ENCODE results near the gene ZNF79. TPM values are rescaled to one million over a fixed set of nuclear protein-coding genes. Genes with fewer than 3 reads are reported as not detected.

The ZNF79 gene
- total and polyA plus RNA-seq, 2 of the 8 experiments (the other 6 are each of a cell fraction or from before 2014, with no cell fraction given), result 2.4 to 7.4 TPM

GRCh38 chr9:127446713-127447415 lies 22.7 kb downstream of the ZNF79 start:
- DNase-seq (ENCODE audit: low read depth in 1 of 2, low spot score in 2 of 2), result no peak
- Histone ChIP-seq H3K27ac (ENCODE audit: low read depth, low read length) (no peak overlapping the region), H2BK20ac (ENCODE audit: low read length) (no peak overlapping the region), H3K23ac (ENCODE audit: insufficient read length) (no peak overlapping the region), H3K79me1 (ENCODE audit: low read depth, low read length) (peaks cover 7% of the 10 kb centered on the region; the same call in 1 of the 2 replicates), H2BK12ac (ENCODE audit: low read depth, low read length) (no peak overlapping the region), H3K79me2 (ENCODE audit: control insufficient read depth in 1 of 2, insufficient read depth in 2 of 2, low read length in 2 of 2) (peaks cover 17 to 33% of the 10 kb centered on the region in 2 experiments), H3K4me3 (ENCODE audit: extremely low read depth in 1 of 4, insufficient read depth in 2 of 4, low read depth in 3 of 4, low read length in 4 of 4) (no peak overlapping the region), H4K91ac (replicated peaks; ENCODE audit: insufficient read length, low read length) (no peak overlapping the region), H2AK5ac (ENCODE audit: low read depth, low read length) (no peak overlapping the region), H3K4me2 (ENCODE audit: insufficient read depth in 1 of 2, low read depth in 2 of 2, low read length in 2 of 2) (no peak overlapping the region), H2BK120ac (replicated peaks; ENCODE audit: low read depth, low read length) (no peak overlapping the region), H3K36me3 (ENCODE audit: control insufficient read depth in 2 of 4, insufficient read depth in 4 of 4, low read length in 3 of 4) (peaks cover 35 to 73% (median 58%) of the 10 kb centered on the region in 4 experiments), H4K5ac (ENCODE audit: insufficient read length, low read depth, low read length) (no peak overlapping the region), H3K56ac (replicated peaks; ENCODE audit: insufficient read length, low read depth, low read length) (no peak overlapping the region), H3K23me2 (ENCODE audit: low read depth, low read length) (peaks cover 14% of the 10 kb centered on the region), H4K20me1 (replicated peaks in 1 of 2; ENCODE audit: control insufficient read depth in 1 of 2, insufficient read depth in 2 of 2, low read length in 2 of 2) (peaks cover 20 to 29% of the 10 kb centered on the region in 2 experiments), H3K14ac (ENCODE audit: insufficient read length) (no peak overlapping the region), H3K4me1 (replicated peaks in 1 of 4; ENCODE audit: control insufficient read depth in 3 of 4, insufficient read depth in 4 of 4, low read length in 3 of 4) (peaks cover 0 to 4% (median under 1%) of the 10 kb centered on the region in 4 experiments; a peak in 2 of 7 replicates), H3K4ac (replicated peaks; ENCODE audit: insufficient read length, low read depth, low read length) (no peak overlapping the region), H4K8ac (ENCODE audit: extremely low read depth, insufficient read depth, low read length) (no peak overlapping the region), H3K18ac (ENCODE audit: extremely low read depth, low read length) (no peak overlapping the region), H3K9ac (replicated peaks in 1 of 4; ENCODE audit: extremely low read depth in 1 of 4, low read depth in 3 of 4, low read length in 3 of 4) (no peak overlapping the region), H2BK5ac (ENCODE audit: low read depth, low read length) (no peak overlapping the region), H3K9me3 (ENCODE audit: insufficient read depth in 2 of 2, low read depth in 1 of 2, low read length in 1 of 2) (0 out of 4 replicates have a peak, but pooled peaks cover 0 to 5% of the 10 kb centered on the region in 2 experiments), H2BK15ac (ENCODE audit: low read length) (no peak overlapping the region), H2AFZ (ENCODE audit: low read length) (no peak overlapping the region), H3K27me3 (replicated peaks in 1 of 4; ENCODE audit: control insufficient read depth in 3 of 4, extremely low read depth in 1 of 4, insufficient read depth in 3 of 4, low read length in 3 of 4) (no peaks in the 10 kb centered on the region)
- FAIRE-seq, result no peak
- CTCF ChIA-PET (ENCODE audit: partially characterized antibody), result interaction anchor here (0.9 to 1.3 kb wide), 2 partner anchors 8 to 27 kb away, joined by 3 read pairs; no protein-coding TSS in a partner anchor
- WGBS, 2 experiments (ENCODE audit: extremely low coverage in 1 of 2, insufficient coverage in 1 of 2, insufficient read length in 1 of 2, insufficient replicate concordance in 2 of 2, low coverage in 1 of 2, low lambda C conversion rate in 2 of 2, missing lambda C conversion rate in 1 of 2), result 93% methylated on average over 7 of the region's 7 CpGs; no CpG with 5 or more reads in 1 of the 2 experiments
- TF ChIP-seq BACH1 (IDR thresholded peaks at IDR 0.05; ENCODE audit: low read length) (no peak), GTF2F1 (IDR thresholded peaks at IDR 0.05; ENCODE audit: borderline replicate concordance, low read depth, low read length) (no peak), POLR2AphosphoS5 (IDR thresholded peaks at IDR 0.05; ENCODE audit: low read depth, low read length) (peak; percentile 46; the same call in 1 of the 2 replicates), NRF1 (IDR thresholded peaks at IDR 0.05; ENCODE audit: low read depth, low read length) (no peak), CTBP2 (IDR thresholded peaks at IDR 0.05; ENCODE audit: borderline replicate concordance, insufficient read depth, insufficient read length, low read length) (no peak), KDM4A (IDR thresholded peaks at IDR 0.05; ENCODE audit: low read depth, low read length, severe bottlenecking) (no peak)
- POLR2A ChIA-PET (ENCODE audit: partially characterized antibody), result interaction anchor here (0.7 to 6.7 kb wide), 18 partner anchors 8 to 1226 kb away, joined by 3 to 59 read pairs (median 4); partner anchors contain the start of gene ZNF79

Measured in H1 (cell line).